ENCODE measurements around the gene CCDC54. TPM values are rescaled to one million over a fixed set of nuclear protein-coding genes. Genes with fewer than 3 reads are reported as not detected.

Gene CCDC54
- total RNA-seq, 1 donor from 2014 or later, result not detected

DNA sequence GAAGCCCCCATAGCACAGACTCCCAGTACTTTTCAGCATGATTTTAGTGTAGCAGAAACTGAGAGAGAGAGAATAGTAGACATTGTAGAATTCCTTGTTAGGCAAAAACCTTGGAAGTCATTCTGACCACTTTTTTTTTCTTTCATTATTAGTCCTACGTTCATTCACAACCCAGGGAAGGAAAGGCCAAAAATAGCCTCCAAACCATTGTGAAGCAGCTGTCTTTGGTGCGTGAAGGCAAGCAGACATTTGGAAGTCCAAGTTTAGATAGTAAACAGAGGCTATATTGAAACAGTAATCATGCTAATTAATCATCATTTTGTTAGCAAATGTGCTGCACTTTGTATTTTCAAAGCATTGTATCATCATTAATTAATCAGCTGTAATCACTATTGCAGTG is 34.5 kb downstream of the CCDC54 start:
- peaks cover 16% of the 10 kb centered on the region for H3K4me1 Mint-ChIP-seq (ENCODE audit: low read depth, unreplicated experiment)
- no peak overlapping the region for H3K27ac Mint-ChIP-seq (ENCODE audit: unreplicated experiment)
- H3K4me2 ChIP-seq (ENCODE audit: low read length), result no peak overlapping the region
- no peaks in the 10 kb centered on the region for H3K27me3 Mint-ChIP-seq (ENCODE audit: low read depth, unreplicated experiment)
- no peaks in the 10 kb centered on the region for H3K4me1 ChIP-seq (ENCODE audit: insufficient read depth, low read length)
- FAIRE-seq (no peak), DNase-seq (ENCODE audit: low read depth) (no peak)
- H3K36me3 Mint-ChIP-seq (ENCODE audit: low read depth, unreplicated experiment), result peaks cover 2% of the 10 kb centered on the region
- no peaks in the 10 kb centered on the region for H3K27me3 ChIP-seq (ENCODE audit: insufficient read depth, low read length)
- peaks cover 11% of the 10 kb centered on the region for H3K9me3 Mint-ChIP-seq (ENCODE audit: unreplicated experiment)
- no peak overlapping the region for H3K4me3 ChIP-seq (ENCODE audit: insufficient read depth, low read depth, low read length)
- no peak overlapping the region for H3K4me3 Mint-ChIP-seq (ENCODE audit: unreplicated experiment)
- H4K20me1 ChIP-seq (ENCODE audit: insufficient read depth, low read length), result no peaks in the 10 kb centered on the region
- H3K9ac ChIP-seq (ENCODE audit: low read length), result no peak overlapping the region
- H3K79me2 ChIP-seq (ENCODE audit: insufficient read depth, low read length), result no peaks in the 10 kb centered on the region
- H2AFZ ChIP-seq (ENCODE audit: low read depth, low read length), result no peak overlapping the region
- H3K27ac ChIP-seq (ENCODE audit: low read depth, low read length), result no peak overlapping the region
- peaks cover 3% of the 10 kb centered on the region for H3K9me3 ChIP-seq (ENCODE audit: insufficient read depth, low read depth, low read length)
- no peaks in the 10 kb centered on the region for H3K36me3 ChIP-seq (ENCODE audit: insufficient read depth, low read length)
- TF ChIP-seq, protein P1, sequence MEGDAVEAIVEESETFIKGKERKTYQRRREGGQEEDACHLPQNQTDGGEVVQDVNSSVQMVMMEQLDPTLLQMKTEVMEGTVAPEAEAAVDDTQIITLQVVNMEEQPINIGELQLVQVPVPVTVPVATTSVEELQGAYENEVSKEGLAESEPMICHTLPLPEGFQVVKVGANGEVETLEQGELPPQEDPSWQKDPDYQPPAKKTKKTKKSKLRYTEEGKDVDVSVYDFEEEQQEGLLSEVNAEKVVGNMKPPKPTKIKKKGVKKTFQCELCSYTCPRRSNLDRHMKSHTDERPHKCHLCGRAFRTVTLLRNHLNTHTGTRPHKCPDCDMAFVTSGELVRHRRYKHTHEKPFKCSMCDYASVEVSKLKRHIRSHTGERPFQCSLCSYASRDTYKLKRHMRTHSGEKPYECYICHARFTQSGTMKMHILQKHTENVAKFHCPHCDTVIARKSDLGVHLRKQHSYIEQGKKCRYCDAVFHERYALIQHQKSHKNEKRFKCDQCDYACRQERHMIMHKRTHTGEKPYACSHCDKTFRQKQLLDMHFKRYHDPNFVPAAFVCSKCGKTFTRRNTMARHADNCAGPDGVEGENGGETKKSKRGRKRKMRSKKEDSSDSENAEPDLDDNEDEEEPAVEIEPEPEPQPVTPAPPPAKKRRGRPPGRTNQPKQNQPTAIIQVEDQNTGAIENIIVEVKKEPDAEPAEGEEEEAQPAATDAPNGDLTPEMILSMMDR (IDR thresholded peaks at IDR 0.05; ENCODE audit: insufficient read depth, low read depth, low read length), result no peak
- no peak for TF ChIP-seq EZH2 (IDR thresholded peaks at IDR 0.05; ENCODE audit: insufficient read depth, low read length)

DNA sequence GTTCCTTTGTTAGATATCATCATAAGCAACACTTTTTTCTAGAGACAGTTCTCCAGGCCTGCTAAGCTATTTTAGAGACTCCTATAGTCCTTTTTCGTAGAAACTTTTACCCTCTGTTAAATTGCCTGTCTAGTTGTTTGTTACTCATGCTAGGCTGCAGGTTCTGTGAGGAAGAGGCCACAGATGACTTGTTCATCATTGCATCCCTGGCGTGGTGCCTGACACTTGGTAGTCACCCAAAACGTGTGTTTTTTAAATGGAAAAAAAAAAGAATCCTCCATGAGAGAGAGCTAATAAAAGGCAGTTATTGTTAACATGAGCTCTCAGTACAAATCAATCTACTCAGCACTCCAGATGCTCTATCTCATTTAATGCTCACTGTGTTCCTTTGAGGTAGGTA is 35.1 kb downstream of the CCDC54 start:
- Mint-ChIP-seq H3K4me3 (ENCODE audit: unreplicated experiment) (no peak overlapping the region), H3K27ac (ENCODE audit: unreplicated experiment) (no peak overlapping the region), H3K27me3 (ENCODE audit: low read depth, unreplicated experiment) (no peaks in the 10 kb centered on the region), H3K9me3 (ENCODE audit: unreplicated experiment) (peaks cover 11% of the 10 kb centered on the region), H3K36me3 (ENCODE audit: low read depth, unreplicated experiment) (peaks cover 2% of the 10 kb centered on the region), H3K4me1 (ENCODE audit: low read depth, unreplicated experiment) (peaks cover 22% of the 10 kb centered on the region)
- Histone ChIP-seq H3K4me2 (ENCODE audit: low read length) (no peak overlapping the region), H3K4me1 (ENCODE audit: insufficient read depth, low read length) (no peaks in the 10 kb centered on the region), H3K4me3 (ENCODE audit: insufficient read depth, low read depth, low read length) (no peak overlapping the region), H2AFZ (ENCODE audit: low read depth, low read length) (no peak overlapping the region), H4K20me1 (ENCODE audit: insufficient read depth, low read length) (no peaks in the 10 kb centered on the region), H3K36me3 (ENCODE audit: insufficient read depth, low read length) (no peaks in the 10 kb centered on the region), H3K27me3 (ENCODE audit: insufficient read depth, low read length) (no peaks in the 10 kb centered on the region), H3K9ac (ENCODE audit: low read length) (no peak overlapping the region), H3K27ac (ENCODE audit: low read depth, low read length) (no peak overlapping the region), H3K79me2 (ENCODE audit: insufficient read depth, low read length) (no peaks in the 10 kb centered on the region), H3K9me3 (ENCODE audit: insufficient read depth, low read depth, low read length) (peaks cover 3% of the 10 kb centered on the region)
- peak; percentile 32 for FAIRE-seq
- peak; percentile 29 for DNase-seq (ENCODE audit: low read depth)
- TF ChIP-seq, protein P1 (IDR thresholded peaks at IDR 0.05; ENCODE audit: insufficient read depth, low read depth, low read length), result no peak
- no peak for TF ChIP-seq EZH2 (IDR thresholded peaks at IDR 0.05; ENCODE audit: insufficient read depth, low read length)

DNA sequence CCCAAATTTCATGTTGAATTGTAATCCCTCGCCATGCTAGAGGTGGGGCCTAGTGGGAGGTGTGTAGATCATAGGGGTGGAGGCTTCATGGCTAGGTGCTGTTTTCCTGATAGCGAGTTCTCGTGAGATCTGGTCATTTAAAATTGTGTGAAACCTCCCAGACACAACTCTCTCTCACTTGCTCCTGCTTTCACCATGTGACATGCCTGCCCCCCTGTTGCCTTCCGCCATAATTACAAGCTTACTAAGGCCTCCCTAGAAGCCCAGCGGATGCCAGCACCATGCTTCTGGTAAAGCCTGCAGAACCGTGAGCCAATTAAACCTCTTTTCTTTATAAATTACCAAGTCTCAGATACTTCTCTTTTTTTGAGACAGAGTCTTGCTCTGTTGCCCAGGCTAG is 36.0 kb downstream of the CCDC54 start:
- Mint-ChIP-seq H3K27ac (ENCODE audit: unreplicated experiment) (no peak overlapping the region), H3K9me3 (ENCODE audit: unreplicated experiment) (peaks cover 8% of the 10 kb centered on the region), H3K36me3 (ENCODE audit: low read depth, unreplicated experiment) (peaks cover 2% of the 10 kb centered on the region), H3K4me1 (ENCODE audit: low read depth, unreplicated experiment) (peaks cover 22% of the 10 kb centered on the region), H3K27me3 (ENCODE audit: low read depth, unreplicated experiment) (no peaks in the 10 kb centered on the region), H3K4me3 (ENCODE audit: unreplicated experiment) (no peak overlapping the region)
- H3K9ac ChIP-seq (ENCODE audit: low read length), result no peak overlapping the region
- DNase-seq (ENCODE audit: low read depth) (no peak), FAIRE-seq (no peak)
- H3K27me3 ChIP-seq (ENCODE audit: insufficient read depth, low read length), result no peaks in the 10 kb centered on the region
- H3K4me1 ChIP-seq (ENCODE audit: insufficient read depth, low read length), result no peaks in the 10 kb centered on the region
- H4K20me1 ChIP-seq (ENCODE audit: insufficient read depth, low read length), result no peaks in the 10 kb centered on the region
- H3K79me2 ChIP-seq (ENCODE audit: insufficient read depth, low read length), result no peaks in the 10 kb centered on the region
- no peak overlapping the region for H3K4me2 ChIP-seq (ENCODE audit: low read length)
- TF ChIP-seq, protein P1 (IDR thresholded peaks at IDR 0.05; ENCODE audit: insufficient read depth, low read depth, low read length), result no peak
- no peak for TF ChIP-seq EZH2 (IDR thresholded peaks at IDR 0.05; ENCODE audit: insufficient read depth, low read length)
- no peak overlapping the region for H2AFZ ChIP-seq (ENCODE audit: low read depth, low read length)
- no peak overlapping the region for H3K4me3 ChIP-seq (ENCODE audit: insufficient read depth, low read depth, low read length)
- H3K27ac ChIP-seq (ENCODE audit: low read depth, low read length), result no peak overlapping the region
- peaks cover 3% of the 10 kb centered on the region for H3K9me3 ChIP-seq (ENCODE audit: insufficient read depth, low read depth, low read length)
- no peaks in the 10 kb centered on the region for H3K36me3 ChIP-seq (ENCODE audit: insufficient read depth, low read length)

Measured in astrocyte (in vitro differentiated cells and primary cell).